ENCODE measurements around the gene ANKRD44. TPM values are rescaled to one million over a fixed set of nuclear protein-coding genes. Genes with fewer than 3 reads are reported as not detected.

Gene ANKRD44
- total and polyA plus RNA-seq, 2 of the 8 experiments (the other 6 are each of a cell fraction or from before 2014, with no cell fraction given), result 1.2 to 1.3 TPM

DNA sequence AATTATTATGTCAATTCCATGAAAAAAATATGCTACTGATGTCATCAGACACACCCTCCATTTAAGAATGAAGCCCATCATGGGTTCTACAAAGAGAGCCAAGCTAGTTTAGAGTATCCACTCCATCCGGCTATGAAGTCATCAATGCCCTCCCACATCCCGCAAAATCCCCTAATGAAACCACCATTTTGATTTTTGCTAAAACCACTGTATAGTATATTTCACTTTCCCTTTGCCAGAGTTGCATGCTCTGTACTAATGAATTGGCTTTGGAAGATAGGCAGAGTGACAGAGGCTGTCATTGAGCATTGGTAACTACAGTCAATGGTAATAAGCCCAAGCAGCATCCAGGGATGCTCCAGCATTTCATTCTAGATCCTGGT is 118.6 kb downstream of the ANKRD44 start:
- Histone ChIP-seq H4K8ac (ENCODE audit: extremely low read depth, insufficient read depth, low read length) (no peak overlapping the region), H3K4me3 (ENCODE audit: extremely low read depth in 1 of 4, insufficient read depth in 2 of 4, low read depth in 3 of 4, low read length in 4 of 4) (no peak overlapping the region), H3K4me1 (replicated peaks in 1 of 4; ENCODE audit: control insufficient read depth in 3 of 4, insufficient read depth in 4 of 4, low read length in 3 of 4) (peaks cover 0 to 6% (median 2%) of the 10 kb centered on the region in 4 experiments; a peak in 1 of 7 replicates), H2BK15ac (ENCODE audit: low read length) (no peak overlapping the region), H3K56ac (replicated peaks; ENCODE audit: insufficient read length, low read depth, low read length) (no peak overlapping the region), H3K27ac (ENCODE audit: low read depth, low read length) (no peak overlapping the region), H3K4ac (replicated peaks; ENCODE audit: insufficient read length, low read depth, low read length) (no peak overlapping the region), H3K4me2 (ENCODE audit: insufficient read depth in 1 of 2, low read depth in 2 of 2, low read length in 2 of 2) (no peak overlapping the region), H2BK5ac (ENCODE audit: low read depth, low read length) (no peak overlapping the region), H3K79me2 (ENCODE audit: control insufficient read depth in 1 of 2, insufficient read depth in 2 of 2, low read length in 2 of 2) (no peaks in the 10 kb centered on the region), H3K23ac (ENCODE audit: insufficient read length) (no peak overlapping the region), H3K9me3 (ENCODE audit: insufficient read depth in 2 of 2, low read depth in 1 of 2, low read length in 1 of 2) (no peaks in the 10 kb centered on the region), H2BK120ac (replicated peaks; ENCODE audit: low read depth, low read length) (no peak overlapping the region), H4K91ac (replicated peaks; ENCODE audit: insufficient read length, low read length) (no peak overlapping the region), H3K18ac (ENCODE audit: extremely low read depth, low read length) (no peak overlapping the region), H2AFZ (ENCODE audit: low read length) (no peak overlapping the region), H2AK5ac (ENCODE audit: low read depth, low read length) (no peak overlapping the region), H4K5ac (ENCODE audit: insufficient read length, low read depth, low read length) (no peak overlapping the region), H3K36me3 (ENCODE audit: control insufficient read depth in 2 of 4, insufficient read depth in 4 of 4, low read length in 3 of 4) (no peaks in the 10 kb centered on the region), H3K27me3 (replicated peaks in 1 of 4; ENCODE audit: control insufficient read depth in 3 of 4, extremely low read depth in 1 of 4, insufficient read depth in 3 of 4, low read length in 3 of 4) (no peaks in the 10 kb centered on the region), H3K79me1 (ENCODE audit: low read depth, low read length) (no peaks in the 10 kb centered on the region), H3K9ac (replicated peaks in 1 of 4; ENCODE audit: extremely low read depth in 1 of 4, low read depth in 3 of 4, low read length in 3 of 4) (no peak overlapping the region), H2BK20ac (ENCODE audit: low read length) (no peak overlapping the region), H3K23me2 (ENCODE audit: low read depth, low read length) (no peaks in the 10 kb centered on the region), H2BK12ac (ENCODE audit: low read depth, low read length) (no peak overlapping the region), H4K20me1 (replicated peaks in 1 of 2; ENCODE audit: control insufficient read depth in 1 of 2, insufficient read depth in 2 of 2, low read length in 2 of 2) (no peaks in the 10 kb centered on the region), H3K14ac (ENCODE audit: insufficient read length) (no peak overlapping the region)
- FAIRE-seq (no peak), DNase-seq (ENCODE audit: low read depth in 1 of 2, low spot score in 2 of 2) (no peak)
- 86% methylated on average over 2 of the region's 2 CpGs; no CpG with 5 or more reads in 1 of the 2 experiments for WGBS, 2 experiments (ENCODE audit: extremely low coverage in 1 of 2, insufficient coverage in 1 of 2, insufficient read length in 1 of 2, insufficient replicate concordance in 2 of 2, low coverage in 1 of 2, low lambda C conversion rate in 2 of 2, missing lambda C conversion rate in 1 of 2)
- TF ChIP-seq CBX5 (IDR thresholded peaks at IDR 0.05; ENCODE audit: low read depth, low read length), result no peak
- TF ChIP-seq SAP30 (IDR thresholded peaks at IDR 0.05; ENCODE audit: insufficient read depth, insufficient replicate concordance, low read length), result no peak
- TF ChIP-seq SRF (IDR thresholded peaks at IDR 0.05; ENCODE audit: low read depth, low read length), result no peak
- TF ChIP-seq NANOG (IDR thresholded peaks at IDR 0.05; ENCODE audit: insufficient read depth, low read depth, low read length, poor library complexity, severe bottlenecking), result no peak
- TF ChIP-seq SIX5 (IDR thresholded peaks at IDR 0.05; ENCODE audit: low read depth, low read length), result no peak
- TF ChIP-seq E2F6 (IDR thresholded peaks at IDR 0.05), result no peak
- no peak for TF ChIP-seq CHD2 (IDR thresholded peaks at IDR 0.05; ENCODE audit: low read length)
- TF ChIP-seq BRCA1 (IDR thresholded peaks at IDR 0.05; ENCODE audit: low read depth, low read length), result no peak
- no peak for TF ChIP-seq RAD21 (IDR thresholded peaks at IDR 0.05 in 1 of 2, conservative IDR thresholded peaks at IDR 0.05 in 1 of 2; ENCODE audit: low read depth in 2 of 2, low read length in 2 of 2)
- CTCF ChIA-PET (ENCODE audit: partially characterized antibody), result interaction anchor here (1.0 to 4.0 kb wide), 22 partner anchors 10 to 1105 kb away, joined by 3 to 63 read pairs (median 6); no protein-coding TSS in a partner anchor
- POLR2A ChIA-PET (ENCODE audit: partially characterized antibody), result no interaction called here

Data from H1 (cell line).